ENCODE data around the gene OTOG. TPM values are rescaled to one million over a fixed set of nuclear protein-coding genes. Genes with fewer than 3 reads are reported as not detected.

Gene OTOG
- total RNA-seq, 1 experiment from 2014 or later = not detected

GRCh38 chr11:17533778-17534415, 13.2 kb upstream of the OTOG start:
- intact Hi-C loops (cut with micrococcal nuclease) = no loop called here
- Mint-ChIP-seq H3K36me3 (ENCODE audit: insufficient read depth, unreplicated experiment) (no peaks in the 10 kb centered on the region), H3K27me3 (ENCODE audit: insufficient read depth, unreplicated experiment) (peaks cover 73% of the 10 kb centered on the region), H3K4me3 (ENCODE audit: unreplicated experiment) (no peak overlapping the region), H3K4me1 (ENCODE audit: insufficient read depth, unreplicated experiment) (no peaks in the 10 kb centered on the region), H3K27ac (ENCODE audit: low read depth, unreplicated experiment) (no peak overlapping the region), H3K9me3 (ENCODE audit: unreplicated experiment) (no peaks in the 10 kb centered on the region)
- TF ChIP-seq CTCF (IDR thresholded peaks at IDR 0.05; ENCODE audit: unreplicated experiment) = no peak
- ChIA-PET CTCF (interaction anchor here (0.8 to 0.9 kb wide), 4 partner anchors 11 to 156 kb away, joined by 3 read pairs; no protein-coding TSS in a partner anchor), POLR2A (no interaction called here)
- BruUV-seq (replicated peaks) = no TSS peak
- no peak for DNase-seq (ENCODE audit: unreplicated experiment)

- POLR2A ChIA-PET = no interaction called here
- Mint-ChIP-seq H3K4me3 (ENCODE audit: unreplicated experiment) (no peak overlapping the region), H3K4me1 (ENCODE audit: insufficient read depth, unreplicated experiment) (no peaks in the 10 kb centered on the region), H3K27me3 (ENCODE audit: insufficient read depth, unreplicated experiment) (peaks cover 73% of the 10 kb centered on the region), H3K9me3 (ENCODE audit: unreplicated experiment) (no peaks in the 10 kb centered on the region), H3K36me3 (ENCODE audit: insufficient read depth, unreplicated experiment) (no peaks in the 10 kb centered on the region), H3K27ac (ENCODE audit: low read depth, unreplicated experiment) (no peak overlapping the region)
- BruUV-seq (replicated peaks) = no TSS peak
- DNase-seq (ENCODE audit: unreplicated experiment) = no peak
- CTCF ChIA-PET = interaction anchor here (0.6 to 0.8 kb wide), 2 partner anchors 19 to 32 kb away, joined by 3 read pairs; no protein-coding TSS in a partner anchor
- no peak for TF ChIP-seq CTCF (IDR thresholded peaks at IDR 0.05; ENCODE audit: unreplicated experiment)
- intact Hi-C loops (cut with micrococcal nuclease) = no loop called here
These were observed 11.6 kb upstream of the OTOG start for GRCh38 chr11:17535488-17535887.

- H3K9me3 Mint-ChIP-seq (ENCODE audit: unreplicated experiment) = no peaks in the 10 kb centered on the region
- no peak overlapping the region for H3K27ac Mint-ChIP-seq (ENCODE audit: low read depth, unreplicated experiment)
- no peak overlapping the region for H3K4me3 Mint-ChIP-seq (ENCODE audit: unreplicated experiment)
- no peak for TF ChIP-seq CTCF (IDR thresholded peaks at IDR 0.05; ENCODE audit: unreplicated experiment)
- ChIA-PET POLR2A (no interaction called here), CTCF (interaction anchor here (0.5 to 1.6 kb wide), 4 partner anchors 9 to 32 kb away, joined by 3 to 4 read pairs (median 4); no protein-coding TSS in a partner anchor)
- H3K4me1 Mint-ChIP-seq (ENCODE audit: insufficient read depth, unreplicated experiment) = no peaks in the 10 kb centered on the region
- H3K36me3 Mint-ChIP-seq (ENCODE audit: insufficient read depth, unreplicated experiment) = no peaks in the 10 kb centered on the region
- H3K27me3 Mint-ChIP-seq (ENCODE audit: insufficient read depth, unreplicated experiment) = peaks cover 68% of the 10 kb centered on the region
- no TSS peak for BruUV-seq (replicated peaks)
- no peak for DNase-seq (ENCODE audit: unreplicated experiment)
- intact Hi-C loops (cut with micrococcal nuclease) = no loop called here
These were observed 9.8 kb upstream of the OTOG start for GRCh38 chr11:17537261-17537660.

- H3K4me1 Mint-ChIP-seq (ENCODE audit: insufficient read depth, unreplicated experiment) = no peaks in the 10 kb centered on the region
- H3K36me3 Mint-ChIP-seq (ENCODE audit: insufficient read depth, unreplicated experiment) = no peaks in the 10 kb centered on the region
- H3K4me3 Mint-ChIP-seq (ENCODE audit: unreplicated experiment) = no peak overlapping the region
- peaks cover 66% of the 10 kb centered on the region for H3K27me3 Mint-ChIP-seq (ENCODE audit: insufficient read depth, unreplicated experiment)
- intact Hi-C loops (cut with micrococcal nuclease) = no loop called here
- H3K27ac Mint-ChIP-seq (ENCODE audit: low read depth, unreplicated experiment) = no peak overlapping the region
- ChIA-PET POLR2A (no interaction called here), CTCF (interaction anchor here (0.5 to 1.6 kb wide), 4 partner anchors 10 to 33 kb away, joined by 3 to 4 read pairs (median 4); no protein-coding TSS in a partner anchor)
- no TSS peak for BruUV-seq (replicated peaks)
- no peak for DNase-seq (ENCODE audit: unreplicated experiment)
- TF ChIP-seq CTCF (IDR thresholded peaks at IDR 0.05; ENCODE audit: unreplicated experiment) = no peak
- H3K9me3 Mint-ChIP-seq (ENCODE audit: unreplicated experiment) = no peaks in the 10 kb centered on the region
These were observed 9.0 kb upstream of the OTOG start for GRCh38 chr11:17538054-17538453.

All from MCF 10A (cell line).